Central memory CD4-positive, alpha-beta T cell (primary cell): ENCODE measurements around the gene CFAP97D2.
"Not testable (repeated sequence)": the region's sequence is repeated elsewhere in the genome, so short reads cannot be mapped to it uniquely, and the experiment has no call there.

Experiments used
- DNase-seq: peaks from one replicate; pipeline ENCODE4 v3.0.0; 2022

CFAP97D2 gene

DNA sequence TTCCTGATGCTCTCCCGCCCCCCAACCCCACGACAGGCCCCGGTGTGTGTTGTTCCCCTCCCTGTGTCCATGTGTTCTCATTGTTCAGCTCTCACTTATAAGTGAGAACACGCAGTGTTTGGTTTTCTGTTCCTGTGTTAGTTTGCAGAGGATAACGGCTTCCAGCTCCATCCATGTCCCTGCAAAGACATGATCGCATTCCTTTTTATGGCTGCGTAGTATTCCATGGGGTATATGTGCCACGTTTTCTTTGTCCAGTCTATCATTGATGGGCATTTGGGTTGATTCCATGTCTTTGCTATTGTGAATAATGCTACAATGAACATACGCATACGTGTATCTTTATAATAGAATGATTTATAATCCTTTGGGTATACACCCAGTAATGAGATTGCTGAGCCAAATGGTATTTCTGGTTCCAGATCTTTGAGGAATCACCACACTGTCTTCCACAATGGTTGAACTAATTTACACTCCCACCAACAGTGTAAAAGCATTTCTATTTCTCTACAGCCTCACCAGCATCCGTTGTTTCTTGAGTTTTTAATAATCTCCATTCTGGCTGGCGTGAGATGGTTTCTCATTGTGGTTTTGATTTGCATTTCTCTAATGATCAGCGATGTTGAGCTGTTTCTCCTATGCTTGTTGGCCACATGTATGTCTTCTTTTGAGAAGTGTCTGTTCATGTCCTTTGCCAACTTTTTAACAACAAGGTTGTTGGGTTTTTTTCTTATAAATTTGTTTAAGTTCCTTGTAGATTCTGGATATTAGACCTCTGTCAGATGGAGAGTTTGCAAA lies 20.0 kb upstream of the CFAP97D2 start:
- not testable (repeated sequence) for DNase-seq

DNA sequence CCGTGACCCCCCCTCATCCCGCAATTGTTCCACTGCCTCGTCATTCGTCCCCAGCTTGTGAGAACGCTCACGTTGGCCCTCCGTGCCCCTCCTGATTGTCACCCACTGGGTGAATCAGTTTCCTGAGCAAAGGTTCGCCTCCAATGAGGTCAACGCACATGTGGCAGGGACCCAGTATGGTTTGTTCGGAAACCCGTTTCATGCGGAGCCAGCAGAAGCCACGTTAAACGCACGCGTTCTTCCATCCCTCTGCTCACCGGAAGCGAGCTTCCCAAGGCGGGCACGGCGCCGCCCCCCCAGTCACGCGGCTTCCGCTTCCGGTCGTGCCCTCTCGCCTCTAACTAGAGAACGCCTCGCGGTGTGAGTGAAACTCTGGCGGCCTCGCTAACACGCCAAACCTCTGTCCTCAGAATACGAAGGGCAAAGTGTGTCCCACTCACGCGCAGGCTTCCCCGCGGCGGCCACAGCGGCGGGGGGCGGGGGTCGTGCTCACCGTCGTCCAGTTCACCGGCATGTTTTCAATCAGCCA lies 18.0 kb upstream of the CFAP97D2 start:
- DNase-seq = no peak

DNA sequence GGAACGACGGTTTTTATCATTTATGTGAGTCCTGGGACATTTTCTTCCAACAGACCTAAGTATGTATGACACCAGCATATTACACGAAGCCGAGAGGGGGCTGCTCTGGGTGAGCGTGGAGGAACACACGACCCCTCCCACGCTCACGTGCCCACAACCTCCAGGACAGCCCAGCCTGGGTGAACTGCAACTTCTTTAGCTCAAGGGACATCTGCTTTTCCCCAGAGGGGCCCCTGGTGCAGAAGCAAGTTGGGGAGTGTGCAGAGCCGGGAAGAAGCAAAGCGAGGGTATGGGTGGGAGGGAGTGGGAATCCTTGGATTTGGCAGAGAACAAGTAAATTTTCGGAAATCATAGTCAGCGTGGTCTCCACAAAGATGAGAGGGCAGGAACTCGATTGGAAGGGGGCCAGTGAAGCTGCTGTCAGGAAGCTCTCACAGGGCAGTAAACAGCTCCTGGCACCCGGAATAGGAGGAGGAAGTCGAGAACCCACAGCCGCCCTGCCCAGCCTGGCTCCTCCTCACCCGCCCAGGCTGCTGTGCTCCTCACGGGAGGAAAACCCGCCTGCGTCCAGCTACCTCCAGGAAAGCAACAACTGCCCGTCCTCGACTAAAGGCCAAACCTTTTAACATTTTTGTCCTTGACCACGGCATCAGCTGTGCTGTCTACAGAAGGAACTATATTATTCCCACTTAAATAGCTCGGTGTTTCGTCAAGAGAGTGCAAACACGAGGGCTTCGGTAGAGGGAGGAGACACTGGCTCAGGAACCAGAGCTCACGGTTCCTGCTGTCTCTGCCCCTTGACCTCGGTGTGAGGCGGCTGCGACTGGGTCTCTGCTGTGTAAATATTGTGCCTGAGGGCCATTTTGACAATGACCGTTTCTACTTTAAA lies 17.2 kb upstream of the CFAP97D2 start:
- DNase-seq = peak; percentile 35

DNA sequence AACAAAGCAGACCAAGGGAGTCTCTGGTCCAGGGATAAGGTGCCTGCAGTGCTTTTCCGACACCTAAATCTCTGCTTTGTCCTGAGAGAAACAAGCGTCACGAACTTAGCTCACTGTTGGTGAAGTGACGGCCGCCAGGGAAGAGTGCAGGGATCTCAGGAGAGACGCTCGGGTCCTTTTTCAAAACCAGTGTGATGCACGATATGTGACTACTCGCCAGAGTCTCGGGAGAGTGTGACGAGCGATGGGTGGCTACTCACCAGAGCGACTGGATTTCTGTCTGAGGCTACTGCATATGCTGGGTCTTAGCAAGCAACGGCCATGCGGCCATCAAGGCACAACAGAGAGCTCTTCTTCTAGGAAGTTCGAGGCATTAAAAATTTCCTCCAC lies 16.5 kb upstream of the CFAP97D2 start:
- DNase-seq = no peak

DNA sequence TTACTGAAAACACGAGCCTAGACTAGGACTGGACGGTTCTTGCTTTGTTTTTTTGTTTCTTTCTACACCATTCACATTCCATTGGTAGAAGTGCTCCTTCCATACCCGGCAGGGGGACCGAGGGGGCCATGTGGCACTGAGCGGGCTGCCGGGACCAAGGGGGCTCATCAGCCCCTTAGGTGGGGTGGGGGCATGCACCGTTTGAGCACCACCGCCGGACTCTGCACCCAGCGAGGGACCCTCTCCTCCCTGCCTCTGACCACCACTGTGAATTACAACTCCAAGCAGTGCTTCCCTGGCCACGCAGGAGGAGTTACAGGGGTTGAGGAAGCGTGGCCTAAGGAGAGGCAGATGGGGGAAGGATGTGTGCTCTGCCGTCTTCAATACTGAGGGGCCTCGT lies 15.0 kb upstream of the CFAP97D2 start:
- no peak for DNase-seq

DNA sequence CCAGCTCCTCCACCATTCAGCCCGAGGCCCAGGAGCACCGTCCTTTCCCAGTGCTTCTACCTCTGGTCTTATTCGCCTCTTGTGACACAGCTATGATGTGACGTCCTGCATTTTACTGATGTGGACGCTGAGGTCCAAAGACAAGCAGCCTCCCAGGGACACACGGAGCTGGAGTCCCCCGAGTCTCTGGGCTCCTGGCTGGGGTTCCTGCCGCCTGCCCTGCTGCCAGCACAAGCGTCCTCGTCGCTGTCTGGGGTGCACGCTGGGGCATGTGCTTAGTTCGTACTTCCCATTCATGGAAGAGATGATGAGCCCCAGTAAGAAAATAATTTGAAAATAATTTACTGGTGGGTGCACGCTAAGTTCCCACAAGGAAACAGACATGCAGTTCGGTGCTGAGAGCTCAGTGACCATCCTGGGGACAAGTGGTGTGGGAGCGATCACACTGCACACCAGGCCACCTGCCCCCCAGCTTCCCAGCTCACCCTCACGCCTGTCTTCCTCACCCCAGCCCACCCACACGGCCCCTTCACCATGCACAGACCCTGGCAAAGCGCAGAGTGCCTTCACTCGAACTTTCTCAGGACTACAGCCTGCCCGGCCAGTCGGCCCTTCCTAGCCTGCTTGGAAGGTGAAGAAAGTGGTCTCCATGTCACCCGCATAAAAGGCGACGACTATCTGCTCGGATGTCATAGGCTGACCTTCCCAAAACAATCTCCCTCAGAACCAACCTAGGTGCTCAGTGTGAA lies 14.2 kb upstream of the CFAP97D2 start:
- DNase-seq = no peak

DNA sequence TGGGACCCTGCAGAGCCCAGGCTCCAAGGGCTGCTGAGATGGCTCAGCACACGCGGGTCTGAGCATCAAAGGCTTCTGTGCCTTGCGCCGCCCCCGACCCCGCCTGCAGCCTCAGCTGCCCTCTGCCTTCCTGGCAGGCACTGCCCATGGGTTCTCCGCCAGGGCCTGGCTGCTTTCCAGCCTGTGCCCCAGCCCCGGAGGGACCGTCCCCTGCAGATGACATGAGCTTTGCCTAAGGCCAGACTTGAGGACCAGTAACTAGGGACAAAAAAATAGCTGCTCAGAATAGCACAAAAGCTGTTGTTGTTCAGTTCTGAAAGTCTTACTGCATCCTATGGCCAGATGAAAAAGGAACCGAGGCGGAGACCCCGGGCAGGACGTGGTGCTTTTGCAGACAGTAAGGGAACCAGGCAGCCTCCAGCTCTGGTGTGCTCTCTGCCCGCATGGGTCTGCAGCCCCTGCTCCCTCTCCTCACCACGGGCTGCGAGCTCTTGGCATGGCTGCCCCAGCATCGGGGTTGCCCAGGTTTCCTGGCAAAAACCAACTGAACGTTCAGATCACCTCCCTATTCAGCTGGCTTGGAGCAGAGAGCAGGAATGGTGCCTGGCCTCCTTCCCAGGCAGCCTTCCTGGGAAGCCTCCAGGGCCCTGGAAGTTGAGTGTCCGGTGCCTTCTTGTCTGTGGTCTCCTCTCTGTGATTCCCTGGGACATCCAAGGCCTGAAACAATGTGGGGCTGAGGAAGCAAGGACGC lies 12.5 kb upstream of the CFAP97D2 start:
- no peak for DNase-seq

DNA sequence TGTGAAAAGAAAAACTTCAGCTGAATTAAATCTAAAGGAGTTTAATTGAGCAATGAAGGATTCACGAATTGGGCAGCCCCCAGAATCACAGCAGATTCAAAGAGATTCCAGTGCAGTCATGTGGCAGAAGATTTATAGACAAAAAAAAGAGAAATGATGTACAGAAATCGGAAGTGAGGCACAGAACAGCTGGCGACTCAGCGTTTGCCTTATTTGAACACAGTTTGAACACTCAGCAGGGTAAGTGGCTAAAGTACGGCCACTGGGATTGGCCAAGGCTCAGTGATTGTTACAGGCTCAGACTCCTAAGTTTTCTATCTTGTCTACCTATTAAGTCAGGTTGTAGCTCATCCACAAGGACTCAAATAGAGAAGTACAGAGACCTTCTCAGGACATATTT lies 11.6 kb upstream of the CFAP97D2 start:
- no peak for DNase-seq

DNA sequence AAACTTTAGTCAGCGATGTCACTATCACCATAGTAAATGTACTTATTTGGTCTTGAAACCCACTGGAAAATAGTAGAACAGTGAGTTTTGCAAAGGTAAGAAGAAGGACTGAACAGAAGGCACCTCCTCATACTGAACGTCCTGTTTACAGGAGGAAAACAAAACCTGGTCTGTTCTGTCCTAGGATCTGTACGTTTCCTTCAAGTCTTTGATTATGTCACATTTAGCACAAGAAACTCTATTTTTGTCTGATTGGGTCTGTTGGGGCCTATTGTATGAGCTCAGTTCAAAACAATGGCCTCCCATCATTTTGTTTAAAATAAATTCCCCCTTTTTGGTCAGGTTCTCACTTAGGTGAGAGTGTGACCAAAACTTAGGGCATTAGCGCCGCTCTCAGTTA lies 11.2 kb upstream of the CFAP97D2 start:
- DNase-seq = no peak

DNA sequence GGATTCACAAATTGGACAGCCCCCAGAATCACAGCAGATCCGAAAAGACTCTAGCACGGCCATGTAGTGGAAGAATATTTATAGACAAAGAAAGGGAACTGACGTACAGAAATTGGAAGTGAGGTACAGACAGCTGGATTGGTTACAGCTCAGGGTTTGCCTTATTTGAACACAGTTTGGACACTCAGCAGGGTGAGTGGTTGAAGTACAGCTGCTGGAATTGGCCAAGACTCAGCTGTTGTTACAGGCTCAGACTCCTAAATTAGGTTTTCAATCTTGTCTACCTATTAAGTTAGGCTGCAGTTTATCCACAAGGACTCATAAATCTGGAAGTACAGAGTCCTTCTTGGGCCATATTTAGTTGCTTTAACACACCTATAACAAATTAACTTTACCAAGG lies 5.8 kb upstream of the CFAP97D2 start:
- no peak for DNase-seq

DNA sequence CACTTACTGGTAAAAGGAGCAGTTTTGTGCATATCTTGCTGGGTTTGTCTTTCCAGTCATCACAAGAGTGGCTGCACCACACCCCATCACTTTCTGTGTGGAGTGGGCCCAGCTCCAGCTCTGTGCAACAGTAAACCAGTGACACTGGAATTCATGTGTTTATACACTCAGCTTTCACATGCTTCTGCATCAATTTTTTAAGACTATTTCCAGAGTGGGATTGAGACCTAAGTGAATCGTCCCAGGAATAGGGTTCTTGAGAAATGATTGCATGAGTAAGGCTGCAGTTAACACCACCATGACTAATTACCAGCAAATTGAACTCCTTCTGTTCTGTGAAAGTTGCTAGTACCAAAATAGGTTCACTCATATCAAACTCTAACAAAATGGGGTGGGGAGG lies 5.3 kb upstream of the CFAP97D2 start:
- DNase-seq = no peak

DNA sequence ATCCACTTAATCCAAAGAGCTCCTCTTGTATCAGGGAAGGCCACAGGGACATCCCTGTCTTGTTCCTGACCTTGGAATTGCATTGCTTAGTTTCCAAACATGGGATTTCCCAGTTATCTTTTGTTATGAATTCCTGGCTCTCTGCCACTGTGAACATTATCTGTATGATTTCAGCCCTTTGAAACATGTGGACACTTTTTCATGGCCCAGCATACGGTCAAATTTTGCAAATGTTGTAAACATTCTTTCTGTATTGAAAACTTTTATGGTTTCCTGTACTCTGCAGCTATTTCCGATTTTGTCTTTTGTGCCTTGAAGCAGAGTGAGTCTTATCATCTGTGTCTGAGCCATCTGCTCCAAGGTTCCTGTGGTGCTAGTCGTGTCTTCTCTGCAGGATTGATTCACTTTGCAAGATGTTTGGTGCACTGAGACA lies 4.5 kb upstream of the CFAP97D2 start:
- no peak for DNase-seq

DNA sequence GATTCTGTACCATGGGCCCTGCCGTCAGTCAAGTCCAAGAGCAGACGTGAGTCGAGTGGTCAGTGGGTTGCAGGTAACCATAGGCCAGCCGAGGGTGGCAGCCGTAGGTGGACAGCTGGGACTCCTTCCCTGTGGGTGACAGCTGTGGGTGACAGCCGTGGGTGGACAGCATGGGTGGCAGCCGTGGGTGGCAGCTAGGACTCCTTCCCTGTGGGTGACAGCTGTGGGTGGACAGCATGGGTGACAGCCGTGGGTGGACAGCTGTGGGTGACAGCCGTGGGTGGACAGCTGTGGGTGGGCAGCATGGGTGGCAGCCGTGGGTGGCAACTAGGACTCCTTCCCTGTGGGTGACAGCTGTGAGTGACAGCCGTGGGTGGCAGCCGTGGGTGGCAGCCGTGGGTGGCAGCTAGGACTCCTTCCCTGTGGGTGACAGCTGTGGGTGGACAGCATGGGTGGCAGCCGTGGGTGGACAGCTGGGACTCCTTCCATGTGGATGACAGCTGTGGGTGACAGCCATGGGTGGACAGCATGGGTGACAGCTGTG lies 2.6 kb upstream of the CFAP97D2 start:
- not testable (repeated sequence) for DNase-seq

DNA sequence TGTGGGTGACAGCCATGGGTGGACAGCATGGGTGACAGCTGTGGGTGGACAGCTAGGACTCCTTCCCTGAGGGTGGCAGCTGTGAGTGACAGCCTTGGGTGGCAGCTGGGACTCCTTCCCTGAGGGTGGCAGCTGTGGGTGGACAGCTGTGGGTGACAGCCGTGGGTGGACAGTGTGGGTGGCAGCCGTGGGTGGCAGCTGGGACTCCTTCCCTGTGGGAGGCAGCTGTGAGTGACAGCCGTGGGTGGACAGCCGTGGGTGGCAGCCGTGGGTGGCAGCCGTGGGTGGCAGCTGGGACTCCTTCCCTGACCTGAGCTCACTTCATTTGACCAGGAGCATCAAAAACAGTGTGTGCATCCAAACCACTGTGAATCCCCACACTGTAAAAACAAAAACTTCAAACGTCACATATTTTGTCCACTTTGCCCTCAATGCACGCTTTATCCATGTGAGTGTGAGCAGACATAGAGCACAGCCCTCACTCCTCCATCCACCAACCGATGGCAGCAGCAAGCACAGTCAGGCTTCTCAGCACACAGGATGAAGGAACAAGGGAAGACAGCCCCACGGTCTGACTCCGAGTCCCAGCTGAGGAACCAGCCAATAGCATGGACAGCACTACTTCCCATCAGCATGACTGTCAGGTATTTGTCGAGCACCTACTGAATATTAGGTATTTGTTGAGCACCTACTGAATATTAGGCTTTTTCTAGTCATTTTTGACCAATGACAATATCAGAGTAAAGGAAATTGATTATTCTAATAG lies 1.6 kb upstream of the CFAP97D2 start:
- DNase-seq = no peak

DNA sequence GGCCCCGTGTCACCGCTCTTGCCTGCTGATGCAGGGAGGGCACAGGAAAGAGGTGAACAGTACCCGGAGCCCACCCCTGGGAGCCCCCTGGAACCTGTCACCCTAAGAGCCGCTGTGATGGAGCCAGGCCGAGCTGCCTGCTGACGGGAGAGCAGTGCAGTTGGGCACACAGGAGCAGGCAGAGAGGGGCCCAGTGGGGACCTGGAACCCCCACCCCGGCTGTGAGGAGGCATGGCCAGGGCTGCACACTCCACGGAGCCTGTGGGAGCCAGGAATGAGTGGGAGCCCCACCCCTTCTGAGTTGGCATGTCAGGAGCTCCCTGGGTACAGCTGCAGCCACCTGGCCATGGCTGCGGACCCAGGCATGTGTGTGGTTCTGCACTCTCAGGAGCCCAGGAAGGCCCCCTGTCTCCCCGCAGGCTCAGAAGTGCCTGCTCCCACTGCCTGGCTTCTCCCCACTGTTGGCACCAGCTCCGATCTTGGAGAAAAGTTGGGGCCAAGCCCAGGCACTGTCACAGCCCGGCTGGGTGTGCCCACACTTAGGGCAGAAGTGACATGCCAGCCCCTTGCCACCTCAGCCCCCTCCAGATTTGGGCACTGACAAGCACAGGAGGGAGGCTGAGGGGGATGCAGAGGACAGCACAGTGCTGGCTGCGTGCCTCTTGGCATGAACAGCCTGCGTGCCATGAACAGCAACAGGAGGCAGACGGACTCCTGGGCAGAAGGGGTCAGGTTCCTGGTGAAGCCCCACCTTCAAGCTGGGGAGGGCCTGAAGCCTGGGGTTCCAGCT lies 6.3 kb downstream of the CFAP97D2 start:
- no peak for DNase-seq

DNA sequence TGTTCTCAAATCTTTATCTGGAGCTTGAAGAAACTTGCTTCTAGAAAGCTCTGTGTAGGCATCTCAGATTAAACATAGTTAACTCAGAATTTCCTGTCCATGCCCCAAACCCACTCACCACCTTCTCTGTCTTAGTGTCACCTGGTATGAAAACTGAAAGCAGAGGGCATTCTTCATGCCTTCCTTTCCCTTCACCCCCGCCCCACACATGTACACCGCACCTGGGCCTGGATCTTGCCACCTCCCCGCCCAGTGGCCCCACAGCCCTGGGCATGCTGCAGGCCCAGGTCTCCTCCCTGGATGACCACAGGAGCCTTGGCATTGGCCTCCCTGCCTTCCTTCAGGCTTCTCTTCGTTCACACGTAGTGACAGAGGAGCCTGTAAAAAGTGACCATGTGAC lies 15.8 kb downstream of the CFAP97D2 start:
- DNase-seq = no peak

DNA sequence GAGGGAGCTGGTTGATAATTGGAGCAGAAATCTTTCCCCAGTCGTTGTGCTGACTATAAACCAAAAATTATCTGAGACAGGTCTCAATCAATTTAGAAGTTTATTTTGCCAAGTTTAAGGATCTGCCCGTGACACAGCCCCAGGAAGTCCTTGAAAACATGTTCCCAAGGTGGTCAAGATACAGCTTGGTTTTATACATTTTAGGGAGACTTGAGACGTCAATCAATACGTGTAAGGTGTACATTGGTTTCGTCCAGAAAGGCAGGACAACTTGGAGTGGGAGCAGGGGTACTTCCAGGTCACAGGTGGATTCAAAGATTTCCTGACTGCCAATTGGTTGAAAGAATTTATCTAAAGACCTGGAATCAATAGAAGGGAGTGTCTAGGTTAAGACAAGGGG lies 17.6 kb downstream of the CFAP97D2 start:
- no peak for DNase-seq

DNA sequence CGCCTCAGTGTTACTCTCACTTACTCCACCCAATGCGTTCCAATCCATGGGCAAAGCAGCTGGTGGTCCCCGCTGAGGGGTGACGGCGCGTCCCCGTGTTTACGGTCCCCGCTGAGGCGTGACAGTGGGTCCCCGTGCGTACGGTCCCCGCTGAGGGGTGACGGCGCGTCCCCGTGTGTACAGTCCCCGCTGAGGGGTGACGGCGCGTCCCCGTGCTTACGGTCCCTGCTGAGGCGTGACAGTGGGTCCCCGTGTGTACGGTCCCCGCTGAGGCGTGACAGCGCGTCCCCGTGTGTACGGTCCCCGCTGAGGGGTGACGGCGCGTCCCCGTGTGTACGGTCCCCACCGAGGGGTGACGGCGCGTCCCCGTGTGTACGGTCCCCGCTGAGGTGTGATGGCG lies 19.5 kb downstream of the CFAP97D2 start:
- no peak for DNase-seq

DNA sequence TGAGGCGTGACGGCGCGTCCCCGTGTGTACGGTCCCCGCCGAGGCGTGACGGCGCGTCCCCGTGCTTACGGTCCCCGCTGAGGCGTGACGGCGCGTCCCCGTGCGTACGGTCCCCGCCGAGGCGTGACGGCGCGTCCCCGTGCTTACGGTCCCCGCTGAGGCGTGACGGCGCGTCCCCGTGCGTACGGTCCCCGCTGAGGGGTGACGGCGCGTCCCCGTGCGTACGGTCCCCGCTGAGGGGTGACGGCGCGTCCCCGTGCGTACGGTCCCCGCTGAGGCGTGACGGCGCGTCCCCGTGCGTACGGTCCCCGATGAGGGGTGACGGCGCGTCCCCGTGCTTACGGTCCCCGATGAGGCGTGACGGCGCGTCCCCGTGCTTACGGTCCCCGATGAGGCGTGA lies 20.5 kb downstream of the CFAP97D2 start:
- not testable (repeated sequence) for DNase-seq

DNA sequence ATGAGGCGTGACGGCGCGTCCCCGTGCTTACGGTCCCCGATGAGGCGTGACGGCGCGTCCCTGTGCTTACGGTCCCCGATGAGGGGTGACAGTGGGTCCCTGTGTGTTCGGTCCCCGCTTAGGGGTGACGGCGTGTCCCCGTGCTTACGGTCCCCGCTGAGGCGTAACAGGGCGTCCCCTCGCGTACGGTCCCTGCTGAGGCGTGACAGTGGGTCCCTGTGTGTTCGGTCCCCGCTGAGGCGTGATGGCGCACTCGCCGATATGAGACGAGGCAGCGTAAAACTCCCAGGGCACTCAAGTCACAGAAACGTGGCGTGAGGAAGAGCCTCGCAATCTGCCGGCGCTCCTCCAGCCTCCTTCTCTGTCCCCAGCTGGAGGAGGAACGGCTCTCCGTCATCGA lies 20.9 kb downstream of the CFAP97D2 start:
- no peak for DNase-seq
